Loucy (cell line): ENCODE measurements around the gene STARD13.

Source experiments
- CTCF ChIP-seq: fragments of 200-600 bp; sonication (generic); conservative IDR thresholded peaks from 2 replicates; pipeline ENCODE4 v1.5.1; 2014; ENCODE audit warnings: mild to moderate bottlenecking, antibody characterized with exemption, low read length
- EZH2phosphoT487 ChIP-seq: fragments of 200-600 bp; IDR thresholded peaks from 2 replicates; pipeline ENCODE4 v1.6.1; 2018; ENCODE audit warnings: antibody characterized with exemption, mild to moderate bottlenecking, moderate library complexity, borderline replicate concordance

- TF ChIP-seq CTCF = no peak
- no peak for TF ChIP-seq EZH2phosphoT487
Measured at GRCh38 chr13:33158816-33159215, 126.7 kb downstream of the STARD13 start.
